GM21528 (cell line): ENCODE measurements around the gene UBAP1L.
"Not testable (repeated sequence)": the region's sequence is repeated elsewhere in the genome, so short reads cannot be mapped to it uniquely, and the experiment has no call there.

Experiments used
- ATAC-seq: cut with Tn5 transposase; IDR thresholded peaks from one replicate; pipeline ENCODE4 v1.9.1; 2021; ENCODE audit warnings: mild to moderate bottlenecking, moderate library complexity; ENCODE audit not compliant: unreplicated experiment, low FRiP score

UBAP1L gene

GRCh38 chr15:65085990-65086679, 28.9 kb downstream of the UBAP1L start:
- no peak for ATAC-seq

GRCh38 chr15:65085207-65085753, 29.7 kb downstream of the UBAP1L start:
- ATAC-seq = no peak

GRCh38 chr15:65084500-65085206, 30.3 kb downstream of the UBAP1L start:
- ATAC-seq = no peak

GRCh38 chr15:65083262-65083701, 31.7 kb downstream of the UBAP1L start:
- ATAC-seq = no peak

GRCh38 chr15:65082303-65082953, 32.6 kb downstream of the UBAP1L start:
- ATAC-seq = no peak

- ATAC-seq = no peak
Measured at GRCh38 chr15:65081758-65082157, 33.2 kb downstream of the UBAP1L start.

- no peak for ATAC-seq
Measured at GRCh38 chr15:65081270-65081669, 33.7 kb downstream of the UBAP1L start.

GRCh38 chr15:65079580-65079979, 35.4 kb downstream of the UBAP1L start:
- no peak for ATAC-seq

- no peak for ATAC-seq
Measured at GRCh38 chr15:65077981-65078352, 37.0 kb downstream of the UBAP1L start.

- no peak for ATAC-seq
Measured at GRCh38 chr15:65077291-65077980, 37.6 kb downstream of the UBAP1L start.

- ATAC-seq = no peak
Measured at GRCh38 chr15:65076486-65077290, 38.3 kb downstream of the UBAP1L start, which contains the start of gene KBTBD13. KBTBD13 (plus strand) TSS chr15:65076746; CDS start chr15:65076816, 70 bp downstream.

- ATAC-seq = not testable (repeated sequence)
Measured at GRCh38 chr15:65075607-65076395, 39.2 kb downstream of the UBAP1L start.

- ATAC-seq = not testable (repeated sequence)
Measured at GRCh38 chr15:65074946-65075345, 40.1 kb downstream of the UBAP1L start.

- ATAC-seq = no peak
Measured at GRCh38 chr15:65072617-65073016, 42.4 kb downstream of the UBAP1L start.

- ATAC-seq = no peak
Measured at GRCh38 chr15:65072027-65072426, 43.0 kb downstream of the UBAP1L start.

- ATAC-seq = no peak
Measured at GRCh38 chr15:65071381-65071811, 43.6 kb downstream of the UBAP1L start.

- ATAC-seq = no peak
Measured at GRCh38 chr15:65069779-65070546, 45.0 kb downstream of the UBAP1L start.

GRCh38 chr15:65069179-65069578, 45.8 kb downstream of the UBAP1L start:
- ATAC-seq = no peak
